ENCODE results near the gene SLC25A51. TPM values are rescaled to one million over a fixed set of nuclear protein-coding genes. Genes with fewer than 3 reads are reported as not detected.

SLC25A51 gene
- total RNA-seq, 1 experiment from 2014 or later, result 12.9 TPM

DNA sequence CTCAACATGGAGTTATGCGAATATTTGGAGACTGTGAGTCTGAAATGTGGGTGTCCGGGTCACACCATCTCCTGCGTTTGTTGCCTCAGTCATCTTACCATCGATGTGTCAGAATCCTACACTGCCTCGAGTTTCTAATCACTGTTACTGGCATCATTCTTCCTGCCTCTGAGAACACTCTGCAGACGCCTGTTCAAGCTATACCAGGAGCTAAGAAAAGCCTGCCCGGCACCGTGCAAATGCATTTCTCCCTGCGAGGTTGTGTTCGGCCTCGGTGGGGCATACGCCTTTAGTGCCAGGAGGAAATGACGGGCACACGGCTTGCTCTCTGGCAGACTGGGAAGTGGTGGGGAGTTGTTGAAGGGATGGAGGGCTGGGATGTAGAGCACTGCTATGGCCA, 31.2 kb upstream of the SLC25A51 start:
- H3K9me3 Mint-ChIP-seq, result no peaks in the 10 kb centered on the region
- no peaks in the 10 kb centered on the region; the same call in 1 of the 2 replicates for H3K4me1 ChIP-seq (ENCODE audit: insufficient read depth, low read length)

More for the DNA sequence above, 31.2 kb upstream of the SLC25A51 start:
- no peak overlapping the region for H3K56ac ChIP-seq (ENCODE audit: insufficient read length, low read depth, low read length)
- Mint-ChIP-seq H3K27me3 (ENCODE audit: low read depth) (no peaks in the 10 kb centered on the region), H3K36me3 (ENCODE audit: insufficient read depth in 1 of 3, low read depth in 3 of 3) (no peaks in the 10 kb centered on the region; a peak in 2 of 7 replicates), H3K4me1 (peaks cover 13% of the 10 kb centered on the region in 2 experiments), H3K4me3 (no peak overlapping the region), H3K27ac (no peak overlapping the region)
- no peaks in the 10 kb centered on the region for H3K79me1 ChIP-seq (ENCODE audit: insufficient read depth, low read depth, low read length, poor library complexity, severe bottlenecking)
- H3K23ac ChIP-seq (ENCODE audit: insufficient read length, low read depth, low read length), result no peak overlapping the region
- no peaks in the 10 kb centered on the region for H3K9me3 ChIP-seq (ENCODE audit: control insufficient read depth, low read depth, low read length)
- H2AFZ ChIP-seq (ENCODE audit: low read length), result no peak overlapping the region
- H2AK5ac ChIP-seq (ENCODE audit: insufficient read length, low read length), result no peak overlapping the region
- no peaks in the 10 kb centered on the region for H3K79me2 ChIP-seq (ENCODE audit: insufficient read depth, low read length)
- H4K20me1 ChIP-seq (ENCODE audit: control insufficient read depth, insufficient read depth, insufficient read length), result no peaks in the 10 kb centered on the region
- H4K91ac ChIP-seq (ENCODE audit: insufficient read length, low read depth, low read length), result no peak overlapping the region
- H3K14ac ChIP-seq (ENCODE audit: insufficient read depth, low read length), result no peak overlapping the region
- H3K4ac ChIP-seq (ENCODE audit: low read depth, low read length), result no peak overlapping the region
- H3T11ph ChIP-seq (ENCODE audit: low read length), result no peak overlapping the region
- WGBS (ENCODE audit: extremely low coverage, insufficient read length, low lambda C conversion rate), result no CpG with 5 or more reads among the region's 14 CpGs
- no peak overlapping the region for H2BK120ac ChIP-seq (ENCODE audit: low read depth, low read length, poor library complexity, severe bottlenecking)
- TF ChIP-seq CTCF (conservative IDR thresholded peaks at IDR 0.05), result no peak
- no peak overlapping the region for H2BK20ac ChIP-seq (ENCODE audit: low read depth, low read length, poor library complexity, severe bottlenecking)
- no peak overlapping the region for H3K18ac ChIP-seq (ENCODE audit: insufficient read length, low read depth, low read length)
- H2BK5ac ChIP-seq (ENCODE audit: insufficient read length, low read length), result no peak overlapping the region
- no peaks in the 10 kb centered on the region for H3K27me3 ChIP-seq (ENCODE audit: insufficient read depth, low read length)
- no peaks in the 10 kb centered on the region for H3K23me2 ChIP-seq (ENCODE audit: insufficient read length, low read depth, low read length, poor library complexity, severe bottlenecking)
- DNase-seq, result no peak
- H3K27ac ChIP-seq (ENCODE audit: insufficient read length, low read depth, low read length), result no peak overlapping the region
- no peak overlapping the region for H3K4me2 ChIP-seq (ENCODE audit: insufficient read depth, insufficient read length, low read length)
- no peak overlapping the region for H3K9ac ChIP-seq (ENCODE audit: extremely low read depth, insufficient read length, low read length)
- H2BK15ac ChIP-seq (ENCODE audit: low read depth, low read length), result no peak overlapping the region
- no peak overlapping the region for H4K8ac ChIP-seq (replicated peaks; ENCODE audit: insufficient read length, low read depth, low read length)
- no peak overlapping the region for H2BK12ac ChIP-seq (ENCODE audit: insufficient read length, low read depth, low read length)
- H4K5ac ChIP-seq (ENCODE audit: insufficient read length, low read depth, low read length), result no peak overlapping the region

Measured in H9 (cell line).